Measurements from ENCODE around the gene VENTX.

Gene VENTX

GRCh38 chr10:133224076-133224475 lies 13.6 kb upstream of the VENTX start:
- no peak for DNase-seq (ENCODE audit: low read depth)
- TF ChIP-seq, protein P1, sequence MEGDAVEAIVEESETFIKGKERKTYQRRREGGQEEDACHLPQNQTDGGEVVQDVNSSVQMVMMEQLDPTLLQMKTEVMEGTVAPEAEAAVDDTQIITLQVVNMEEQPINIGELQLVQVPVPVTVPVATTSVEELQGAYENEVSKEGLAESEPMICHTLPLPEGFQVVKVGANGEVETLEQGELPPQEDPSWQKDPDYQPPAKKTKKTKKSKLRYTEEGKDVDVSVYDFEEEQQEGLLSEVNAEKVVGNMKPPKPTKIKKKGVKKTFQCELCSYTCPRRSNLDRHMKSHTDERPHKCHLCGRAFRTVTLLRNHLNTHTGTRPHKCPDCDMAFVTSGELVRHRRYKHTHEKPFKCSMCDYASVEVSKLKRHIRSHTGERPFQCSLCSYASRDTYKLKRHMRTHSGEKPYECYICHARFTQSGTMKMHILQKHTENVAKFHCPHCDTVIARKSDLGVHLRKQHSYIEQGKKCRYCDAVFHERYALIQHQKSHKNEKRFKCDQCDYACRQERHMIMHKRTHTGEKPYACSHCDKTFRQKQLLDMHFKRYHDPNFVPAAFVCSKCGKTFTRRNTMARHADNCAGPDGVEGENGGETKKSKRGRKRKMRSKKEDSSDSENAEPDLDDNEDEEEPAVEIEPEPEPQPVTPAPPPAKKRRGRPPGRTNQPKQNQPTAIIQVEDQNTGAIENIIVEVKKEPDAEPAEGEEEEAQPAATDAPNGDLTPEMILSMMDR (conservative IDR thresholded peaks at IDR 0.05; ENCODE audit: low read depth, low read length), result no peak
- H3K4me3 ChIP-seq (ENCODE audit: low read depth, low read length), result no peak overlapping the region

DNA sequence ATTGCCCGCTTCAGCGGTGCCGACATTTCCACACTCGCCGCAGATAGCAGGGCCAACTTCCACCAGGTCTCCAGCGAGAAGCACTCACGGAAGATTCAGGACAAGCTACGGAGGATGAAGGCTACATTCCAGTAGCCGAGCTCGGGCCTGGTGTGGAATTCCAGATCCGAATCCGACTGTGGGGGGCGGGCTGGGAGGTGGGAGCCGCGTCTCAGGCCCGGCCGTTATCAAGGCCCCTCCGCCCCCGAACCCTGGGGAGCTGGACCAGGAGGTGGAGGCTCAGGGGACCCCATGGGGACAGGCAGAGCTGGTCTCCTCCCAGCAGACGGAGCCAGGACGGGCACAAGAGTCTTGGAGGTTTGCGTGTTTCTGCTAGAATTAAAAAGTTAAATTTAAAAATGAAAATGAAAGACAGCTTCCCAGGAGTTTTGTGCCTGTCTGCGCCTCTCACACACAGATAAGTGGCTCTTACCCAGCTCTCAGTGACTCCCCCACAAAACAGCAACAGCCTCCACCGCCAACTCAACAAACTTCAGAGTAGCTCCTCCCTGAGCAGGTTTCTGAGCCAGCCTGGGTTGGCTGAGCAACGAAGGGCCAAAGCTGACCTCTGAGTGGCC lies 12.8 kb upstream of the VENTX start:
- no peak for DNase-seq (ENCODE audit: low read depth)
- TF ChIP-seq, protein P1 (conservative IDR thresholded peaks at IDR 0.05; ENCODE audit: low read depth, low read length), result no peak
- H3K4me3 ChIP-seq (ENCODE audit: low read depth, low read length), result no peak overlapping the region

DNA sequence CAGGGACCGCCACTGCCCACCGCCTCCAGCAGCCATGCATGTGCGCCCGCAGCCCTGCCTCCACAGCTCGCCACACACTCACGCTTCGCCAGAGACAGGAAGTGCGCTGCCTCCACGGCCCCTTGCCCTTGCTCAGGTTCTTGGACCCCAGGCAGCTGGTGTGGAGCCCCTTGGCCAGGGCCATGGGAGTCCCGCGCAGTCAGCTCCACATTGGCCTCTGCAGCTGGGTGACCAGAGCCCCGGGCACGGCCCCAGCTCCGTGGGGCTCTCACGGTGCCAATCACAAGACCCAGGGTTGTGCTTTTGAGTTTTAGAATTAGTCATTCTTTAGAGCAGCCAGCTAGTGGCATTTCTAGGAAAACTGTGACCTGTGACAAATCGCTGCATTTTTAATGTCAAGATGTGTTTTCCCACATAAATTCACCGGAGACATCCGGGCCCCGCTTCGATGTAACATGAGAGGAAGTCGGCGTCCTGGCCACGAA lies 11.9 kb upstream of the VENTX start:
- TF ChIP-seq, protein P1 (conservative IDR thresholded peaks at IDR 0.05; ENCODE audit: low read depth, low read length), result no peak
- H3K4me3 ChIP-seq (ENCODE audit: low read depth, low read length), result no peak overlapping the region
- no peak for DNase-seq (ENCODE audit: low read depth)

- TF ChIP-seq, protein P1 (conservative IDR thresholded peaks at IDR 0.05; ENCODE audit: low read depth, low read length), result no peak
- no peak for DNase-seq (ENCODE audit: low read depth)
- no peak overlapping the region for H3K4me3 ChIP-seq (ENCODE audit: low read depth, low read length)
Observed at GRCh38 chr10:133226251-133226808, 11.3 kb upstream of the VENTX start.

- TF ChIP-seq, protein P1 (conservative IDR thresholded peaks at IDR 0.05; ENCODE audit: low read depth, low read length), result no peak
- DNase-seq (ENCODE audit: low read depth), result no peak
- H3K4me3 ChIP-seq (ENCODE audit: low read depth, low read length), result no peak overlapping the region
Observed at GRCh38 chr10:133227256-133227655, 10.4 kb upstream of the VENTX start.

DNA sequence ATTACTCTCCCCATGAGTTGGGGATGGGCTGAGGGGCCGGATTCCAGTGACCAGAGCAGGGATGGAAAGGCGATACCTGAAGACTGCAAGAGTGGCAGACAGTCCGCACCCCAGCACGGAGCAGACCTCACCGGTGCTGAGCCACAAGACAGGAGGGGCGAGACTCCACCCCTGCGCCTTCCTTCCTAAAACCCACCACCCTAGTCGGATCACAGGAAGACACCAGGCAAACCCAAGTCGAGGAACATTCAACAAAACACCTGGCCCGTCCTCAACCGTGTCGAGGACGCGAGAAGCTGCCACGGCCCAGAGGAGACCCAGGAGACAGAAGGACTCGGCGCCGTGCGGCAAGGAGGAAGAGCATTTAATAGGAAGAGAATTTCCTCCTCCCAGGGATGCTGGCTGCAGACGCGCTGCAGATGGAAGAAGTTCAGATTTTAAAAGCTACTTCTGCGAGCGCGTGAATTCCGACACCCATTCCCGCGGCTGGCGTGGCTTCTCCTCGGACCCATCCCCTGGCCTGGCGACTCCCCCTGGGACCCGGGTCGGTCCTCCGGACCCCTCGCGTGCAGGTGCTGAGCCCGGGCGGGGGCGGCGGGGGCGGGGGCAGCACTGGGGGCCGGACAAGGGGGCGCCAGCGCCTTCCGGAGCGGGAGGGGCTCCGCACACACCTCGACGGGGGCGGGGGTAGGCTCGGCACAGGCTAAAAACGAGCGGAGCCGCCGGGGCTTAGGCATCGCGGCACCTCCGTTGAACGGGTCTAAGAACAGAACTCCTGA lies 8.2 kb upstream of the VENTX start:
- TF ChIP-seq, protein P1 (conservative IDR thresholded peaks at IDR 0.05; ENCODE audit: low read depth, low read length), result no peak
- no peak overlapping the region for H3K4me3 ChIP-seq (ENCODE audit: low read depth, low read length)
- no peak for DNase-seq (ENCODE audit: low read depth)

Data from choroid plexus epithelial cell (primary cell).